ENCODE data around the gene FOXN3.

The FOXN3 gene

DNA sequence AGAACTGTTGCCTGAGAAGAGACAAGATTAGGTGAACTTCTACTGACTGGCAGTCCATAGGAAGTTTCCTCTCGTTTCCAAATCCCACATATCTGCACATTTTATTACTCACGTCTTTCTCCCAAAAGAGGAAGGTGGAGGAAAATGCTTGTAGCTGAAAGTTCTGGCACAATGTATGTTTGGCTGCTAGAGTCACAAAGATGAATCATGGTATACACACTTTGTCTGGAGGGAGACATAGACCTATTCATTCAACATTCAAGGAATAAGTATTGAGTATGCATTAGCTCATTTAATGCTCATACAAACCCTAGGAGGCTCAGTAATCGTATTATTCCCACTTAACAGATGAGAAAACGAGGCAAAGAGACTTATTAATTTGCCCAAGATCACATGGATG lies 291.8 kb downstream of the FOXN3 start:
- no peak for TF ChIP-seq GABPA (IDR thresholded peaks at IDR 0.05; ENCODE audit: low read depth)
- no peak for TF ChIP-seq CTCF (IDR thresholded peaks at IDR 0.05; ENCODE audit: insufficient read depth, low read length)
- TF ChIP-seq REST (IDR thresholded peaks at IDR 0.05; ENCODE audit: insufficient replicate concordance, low read depth), result no peak
- TF ChIP-seq POLR2AphosphoS5 (IDR thresholded peaks at IDR 0.05; ENCODE audit: low read depth), result no peak
- TF ChIP-seq SPI1 (IDR thresholded peaks at IDR 0.05; ENCODE audit: borderline replicate concordance, low read depth), result no peak
- H3K27me3 ChIP-seq (ENCODE audit: insufficient read depth, poor library complexity, severe bottlenecking), result no peaks in the 10 kb centered on the region
- no peak overlapping the region for H3K27ac ChIP-seq (replicated peaks)
- H3K4me3 ChIP-seq (replicated peaks; ENCODE audit: insufficient read depth, low read length), result no peak overlapping the region
- no peak for DNase-seq (ENCODE audit: low read depth in 1 of 2, low spot score in 1 of 2)

DNA sequence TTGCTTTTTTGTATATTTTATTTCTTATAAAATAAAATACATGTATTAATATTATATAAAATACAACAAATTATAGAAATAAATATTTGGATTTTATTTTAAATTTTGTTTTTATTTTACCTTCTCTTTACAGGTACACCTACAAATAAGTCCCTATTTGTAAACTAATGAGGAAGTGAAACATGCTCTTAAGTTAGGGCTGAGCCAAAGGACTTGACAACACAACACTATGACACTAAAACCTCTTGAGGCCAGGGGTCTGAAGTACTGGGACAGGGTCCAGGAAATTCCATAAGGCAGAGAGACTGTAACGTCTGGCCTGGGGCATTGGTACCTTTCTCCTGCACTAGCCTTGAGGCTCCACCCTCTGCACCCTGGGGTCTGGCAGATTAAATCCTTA lies 293.2 kb downstream of the FOXN3 start:
- no peaks in the 10 kb centered on the region for H3K27me3 ChIP-seq (ENCODE audit: insufficient read depth, poor library complexity, severe bottlenecking)
- H3K27ac ChIP-seq (replicated peaks), result no peak overlapping the region
- TF ChIP-seq CTCF (IDR thresholded peaks at IDR 0.05; ENCODE audit: insufficient read depth, low read length) (no peak), GABPA (IDR thresholded peaks at IDR 0.05; ENCODE audit: low read depth) (no peak), SPI1 (IDR thresholded peaks at IDR 0.05; ENCODE audit: borderline replicate concordance, low read depth) (no peak), REST (IDR thresholded peaks at IDR 0.05; ENCODE audit: insufficient replicate concordance, low read depth) (no peak), POLR2AphosphoS5 (IDR thresholded peaks at IDR 0.05; ENCODE audit: low read depth) (no peak)
- no peak overlapping the region for H3K4me3 ChIP-seq (replicated peaks; ENCODE audit: insufficient read depth, low read length)
- no peak for DNase-seq (ENCODE audit: low read depth in 1 of 2, low spot score in 1 of 2)

DNA sequence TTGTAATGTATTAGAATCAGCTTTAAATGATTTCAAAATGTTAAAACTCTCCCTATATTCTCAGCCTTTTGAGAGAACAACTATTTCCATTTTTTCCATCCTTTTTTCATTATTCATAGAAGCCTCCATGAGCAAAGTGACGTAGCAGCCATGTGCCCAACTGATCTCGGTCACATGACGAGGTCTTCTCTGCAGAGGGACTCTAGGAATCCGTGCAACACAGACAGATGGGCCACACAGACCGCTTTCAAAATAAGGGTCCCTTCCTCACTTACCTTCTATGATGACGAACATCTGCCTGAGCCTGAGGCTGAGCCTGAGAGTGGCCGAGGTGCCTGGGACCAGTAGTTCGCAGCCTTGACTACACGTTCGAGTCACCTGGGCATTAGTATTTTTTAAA lies 293.8 kb downstream of the FOXN3 start:
- no peak for DNase-seq (ENCODE audit: low read depth in 1 of 2, low spot score in 1 of 2)
- TF ChIP-seq REST (IDR thresholded peaks at IDR 0.05; ENCODE audit: insufficient replicate concordance, low read depth) (no peak), POLR2AphosphoS5 (IDR thresholded peaks at IDR 0.05; ENCODE audit: low read depth) (no peak), SPI1 (IDR thresholded peaks at IDR 0.05; ENCODE audit: borderline replicate concordance, low read depth) (no peak), GABPA (IDR thresholded peaks at IDR 0.05; ENCODE audit: low read depth) (no peak), CTCF (IDR thresholded peaks at IDR 0.05; ENCODE audit: insufficient read depth, low read length) (no peak)
- Histone ChIP-seq H3K27ac (replicated peaks) (no peak overlapping the region), H3K27me3 (ENCODE audit: insufficient read depth, poor library complexity, severe bottlenecking) (no peaks in the 10 kb centered on the region), H3K4me3 (replicated peaks; ENCODE audit: insufficient read depth, low read length) (no peak overlapping the region)

Data from HL-60 (cell line).